H1 (cell line): ENCODE measurements around the gene FAM186B. TPM values are rescaled to one million over a fixed set of nuclear protein-coding genes. Genes with fewer than 3 reads are reported as not detected.

Experiments used
- CTCF ChIA-PET: fragments of 300-600 bp; sonication (Branson Sonifier 250); formaldehyde crosslinking; loops from one replicate; lab custom pipeline; 2021; ENCODE audit not compliant: partially characterized antibody; lab: Charles Lee
- POLR2A ChIA-PET: fragments of 300-600 bp; sonication (Branson Sonifier 250); formaldehyde crosslinking; loops from one replicate; lab custom pipeline; 2021; ENCODE audit warnings: inconsistent platforms; ENCODE audit not compliant: partially characterized antibody; lab: Charles Lee
- DNase-seq, 2 experiments: peaks; one replicate each; pipeline versions ENCODE4 v3.0.0 to v3.0.0-alpha.2; 2010 to 2022; ENCODE audit warnings: low spot score in 2 of 2, low read depth in 1 of 2, mixed read lengths in 1 of 2
- FAIRE-seq: peaks from 2 replicates; lab custom pipeline; 2011; peaks lifted over from hg19 to GRCh38; lab: Jason Lieb, UNC
- H2AFZ ChIP-seq: 2 replicates; pipeline ENCODE4 v1.8.1; 2012; ENCODE audit warnings: low read length, inconsistent platforms
- H2AK5ac ChIP-seq: 2 replicates; pipeline ENCODE4 v1.6.1; 2013; ENCODE audit warnings: low read depth, low read length
- H2BK120ac ChIP-seq: replicated peaks from 2 replicates; pipeline ENCODE3; 2013; ENCODE audit warnings: low read depth, low read length, inconsistent platforms
- H2BK12ac ChIP-seq: 2 replicates; pipeline ENCODE4 v1.6.1; 2013; ENCODE audit warnings: low read depth, low read length
- H2BK15ac ChIP-seq: 2 replicates; pipeline ENCODE4 v1.6.1; 2013; ENCODE audit warnings: low read length
- H2BK20ac ChIP-seq: 2 replicates; pipeline ENCODE4 v1.6.1; 2013; ENCODE audit warnings: low read length
- H2BK5ac ChIP-seq: 2 replicates; pipeline ENCODE4 v1.6.1; 2013; ENCODE audit warnings: low read depth, low read length
- H3K14ac ChIP-seq: 2 replicates; pipeline ENCODE4 v1.6.1; 2013; ENCODE audit warnings: inconsistent platforms; ENCODE audit not compliant: insufficient read length
- H3K18ac ChIP-seq: 2 replicates; pipeline ENCODE4 v1.6.1; 2013; ENCODE audit warnings: low read length; ENCODE audit errors: extremely low read depth
- H3K23ac ChIP-seq: 2 replicates; pipeline ENCODE4 v1.6.1; 2013; ENCODE audit warnings: inconsistent platforms; ENCODE audit not compliant: insufficient read length
- H3K23me2 ChIP-seq: 2 replicates; pipeline ENCODE4 v1.6.1; 2013; ENCODE audit warnings: low read depth, low read length
- H3K27ac ChIP-seq: 2 replicates; pipeline ENCODE4 v1.6.1; 2011; ENCODE audit warnings: low read depth, low read length, inconsistent platforms
- H3K27me3 ChIP-seq, 4 experiments: replicated peaks in 1 of 4; 1 replicate in 1 of 4; 2 replicates in 3 of 4; pipeline versions ENCODE4 v1.6.1 to v1.8.1; 2011 to 2013; ENCODE audit warnings: low read length in 3 of 4, mild to moderate bottlenecking in 3 of 4, inconsistent platforms in 2 of 4, mixed read lengths in 2 of 4, moderate library complexity in 1 of 4; ENCODE audit not compliant: control insufficient read depth in 3 of 4, insufficient read depth in 3 of 4; ENCODE audit errors: extremely low read depth in 1 of 4
- H3K36me3 ChIP-seq, 4 experiments: 2 replicates each; pipeline versions ENCODE4 v1.6.1 to v1.8.1; 2011 to 2013; ENCODE audit warnings: mild to moderate bottlenecking in 4 of 4, low read length in 3 of 4, moderate library complexity in 2 of 4, control low read depth in 1 of 4, inconsistent platforms in 1 of 4; ENCODE audit not compliant: insufficient read depth in 4 of 4, control insufficient read depth in 2 of 4
- H3K4ac ChIP-seq: replicated peaks from 2 replicates; pipeline ENCODE3; 2013; ENCODE audit warnings: low read length, low read depth, mixed read lengths, inconsistent platforms; ENCODE audit not compliant: insufficient read length
- H3K4me1 ChIP-seq, 4 experiments: replicated peaks in 1 of 4; 1 replicate in 1 of 4; 2 replicates in 3 of 4; pipeline versions ENCODE4 v1.6.1 to v1.8.1; 2011 to 2013; ENCODE audit warnings: low read length in 3 of 4, inconsistent platforms in 2 of 4, mixed read lengths in 1 of 4; ENCODE audit not compliant: insufficient read depth in 4 of 4, control insufficient read depth in 3 of 4
- H3K4me2 ChIP-seq, 2 experiments: 2 replicates each; pipeline versions ENCODE4 v1.6.1 to v1.8.1; 2011 to 2013; ENCODE audit warnings: low read depth in 2 of 2, low read length in 2 of 2, control low read depth in 1 of 2, inconsistent platforms in 1 of 2, mild to moderate bottlenecking in 1 of 2; ENCODE audit not compliant: insufficient read depth in 1 of 2
- H3K4me3 ChIP-seq, 4 experiments: fragments of 200-600, 300-600 bp in 1 of 4; sonication (generic), shearing (Covaris generic), sonication (Bioruptor Twin) in 1 of 4; 2 replicates each; pipeline versions ENCODE4 v1.5.1 to v1.8.1; 2011 to 2016; ENCODE audit warnings: low read length in 4 of 4, low read depth in 3 of 4, control low read depth in 2 of 4, inconsistent platforms in 2 of 4, mild to moderate bottlenecking in 2 of 4, mixed read lengths in 1 of 4, moderate library complexity in 1 of 4; ENCODE audit not compliant: insufficient read depth in 2 of 4; ENCODE audit errors: extremely low read depth in 1 of 4
- H3K56ac ChIP-seq: replicated peaks from 2 replicates; pipeline ENCODE3; 2013; ENCODE audit warnings: low read depth, mild to moderate bottlenecking, mixed read lengths, low read length, inconsistent platforms; ENCODE audit not compliant: insufficient read length
- H3K79me1 ChIP-seq: 2 replicates; pipeline ENCODE4 v1.6.1; 2013; ENCODE audit warnings: low read depth, low read length, control low read depth
- H3K79me2 ChIP-seq, 2 experiments: 2 replicates each; pipeline versions ENCODE4 v1.6.1 to v1.8.1; 2012 to 2013; ENCODE audit warnings: low read length in 2 of 2, mild to moderate bottlenecking in 2 of 2, inconsistent platforms in 1 of 2; ENCODE audit not compliant: insufficient read depth in 2 of 2, control insufficient read depth in 1 of 2
- H3K9ac ChIP-seq, 4 experiments: replicated peaks in 1 of 4; 1 replicate in 1 of 4; 2 replicates in 3 of 4; pipeline versions ENCODE4 v1.6.1 to v1.8.1; 2011 to 2013; ENCODE audit warnings: low read depth in 3 of 4, low read length in 3 of 4, control low read depth in 2 of 4, mild to moderate bottlenecking in 2 of 4, moderate library complexity in 2 of 4, inconsistent platforms in 1 of 4; ENCODE audit errors: extremely low read depth in 1 of 4
- H3K9me3 ChIP-seq, 2 experiments: 2 replicates each; pipeline versions ENCODE4 v1.6.1 to v1.8.1; 2012 to 2013; ENCODE audit warnings: mild to moderate bottlenecking in 2 of 2, moderate library complexity in 2 of 2, control low read depth in 1 of 2, inconsistent platforms in 1 of 2, low read depth in 1 of 2, low read length in 1 of 2, mixed read lengths in 1 of 2; ENCODE audit not compliant: insufficient read depth in 2 of 2
- H4K20me1 ChIP-seq, 2 experiments: replicated peaks in 1 of 2; 2 replicates each; pipeline versions ENCODE3 to v1.8.1; 2011 to 2013; ENCODE audit warnings: inconsistent platforms in 2 of 2, low read length in 2 of 2, mild to moderate bottlenecking in 1 of 2; ENCODE audit not compliant: insufficient read depth in 2 of 2, control insufficient read depth in 1 of 2
- H4K5ac ChIP-seq: 2 replicates; pipeline ENCODE4 v1.6.1; 2013; ENCODE audit warnings: low read length, low read depth, mixed read lengths, inconsistent platforms; ENCODE audit not compliant: insufficient read length
- H4K8ac ChIP-seq: 2 replicates; pipeline ENCODE4 v1.8.0; 2013; ENCODE audit warnings: mild to moderate bottlenecking, moderate library complexity, low read length, inconsistent platforms; ENCODE audit not compliant: insufficient read depth; ENCODE audit errors: extremely low read depth
- H4K91ac ChIP-seq: replicated peaks from 2 replicates; pipeline ENCODE3; 2013; ENCODE audit warnings: low read length, mixed read lengths, inconsistent platforms; ENCODE audit not compliant: insufficient read length
- ATF3 ChIP-seq: IDR thresholded peaks from 2 replicates; pipeline ENCODE4 v1.6.1; 2011; ENCODE audit warnings: low read depth, mild to moderate bottlenecking, low read length; ENCODE audit not compliant: insufficient read depth
- CBX5 ChIP-seq: fragments of 300-800, 300-1000 bp; sonication (generic); IDR thresholded peaks from 2 replicates; pipeline ENCODE4 v1.7.1; 2016; ENCODE audit warnings: antibody characterized with exemption, low read length, low read depth
- CEBPB ChIP-seq: IDR thresholded peaks from 2 replicates; pipeline ENCODE4 v1.6.1; 2012; ENCODE audit warnings: low read depth, low read length
- CREB1 ChIP-seq: IDR thresholded peaks from 2 replicates; pipeline ENCODE4 v1.6.1; 2012; ENCODE audit warnings: inconsistent platforms
- EZH2 ChIP-seq: fragments of 200-600 bp; sonication (generic); IDR thresholded peaks from 2 replicates; pipeline ENCODE4 v1.7.1; 2012; ENCODE audit warnings: low read depth, mild to moderate bottlenecking, moderate library complexity, low read length, inconsistent platforms; ENCODE audit not compliant: severe bottlenecking
- GTF2F1 ChIP-seq: IDR thresholded peaks from 2 replicates; pipeline ENCODE4 v1.6.1; 2012; ENCODE audit warnings: low read depth, low read length, improper control_type of control experiment, borderline replicate concordance
- JUND ChIP-seq: IDR thresholded peaks from 2 replicates; pipeline ENCODE4 v1.6.1; 2011; ENCODE audit warnings: mild to moderate bottlenecking, improper control_type of control experiment, low read length
- KDM1A ChIP-seq: fragments of 200-600, 300-600 bp; sonication (generic); IDR thresholded peaks from 2 replicates; pipeline ENCODE4 v1.7.1; 2016; ENCODE audit warnings: mild to moderate bottlenecking, low read length, borderline replicate concordance
- KDM4A ChIP-seq: IDR thresholded peaks from one replicate; pipeline ENCODE4 v1.7.1; 2012; ENCODE audit warnings: low read depth, mild to moderate bottlenecking, moderate library complexity, low read length, inconsistent platforms; ENCODE audit not compliant: severe bottlenecking
- NANOG ChIP-seq: IDR thresholded peaks from 2 replicates; pipeline ENCODE4 v1.6.1; 2011; ENCODE audit warnings: low read length, low read depth, mild to moderate bottlenecking, inconsistent platforms; ENCODE audit not compliant: insufficient read depth, poor library complexity, severe bottlenecking
- NRF1 ChIP-seq: IDR thresholded peaks from 2 replicates; pipeline ENCODE4 v1.6.1; 2011; ENCODE audit warnings: mild to moderate bottlenecking, low read depth, low read length, improper control_type of control experiment
- RNF2 ChIP-seq: fragments of 200-900, 300-1000 bp; sonication (generic); IDR thresholded peaks from 2 replicates; pipeline ENCODE4 v1.7.1; 2016; ENCODE audit warnings: borderline replicate concordance, low read depth, mild to moderate bottlenecking, antibody characterized with exemption, low read length; ENCODE audit not compliant: poor library complexity, severe bottlenecking; ENCODE audit errors: missing control alignments
- RXRA ChIP-seq: IDR thresholded peaks from 2 replicates; pipeline ENCODE4 v1.6.1; 2011; ENCODE audit warnings: low read depth, mild to moderate bottlenecking, low read length, moderate library complexity; ENCODE audit not compliant: insufficient read depth
- WGBS, 2 experiments: shearing (Covaris generic) in 1 of 2; methylation state at CpG; one replicate each; pipeline versions ENCODE4 v1.1.6 to v1.1.7; 2013 to 2015; ENCODE audit warnings: low lambda C conversion rate in 2 of 2, mixed read lengths in 2 of 2, inconsistent platforms in 1 of 2, low coverage in 1 of 2, missing lambda C conversion rate in 1 of 2; ENCODE audit not compliant: insufficient replicate concordance in 2 of 2, insufficient coverage in 1 of 2, insufficient read length in 1 of 2; ENCODE audit errors: extremely low coverage in 1 of 2, missing lambda C conversion rate in 1 of 2; 5-methylcytosine and 5-hydroxymethylcytosine counted together
- polyA plus RNA-seq, 7 experiments: library from polyadenylated mRNA; depleted of rRNA in 3 of 7; stranded (reverse) in 5 of 7; unstranded in 2 of 7; fragments of >200 nt in 5 of 7; fragments of 200-250 nt in 2 of 7; gene quantifications; 1 replicate in 5 of 7; 2 replicates in 1 of 7; 4 replicates in 1 of 7; pipeline versions ENCODE4 v1.2.1 to v1.2.3, GENCODE V29; 2011 to 2013; ENCODE audit warnings: missing spikeins in 2 of 7, mixed read lengths in 2 of 7
- total RNA-seq: library from RNA; stranded (reverse); fragmentation: NEBNext Ultra II Directional; extraction: Animal tissue kit (Norgen Biotek cat#: 25700); gene quantifications from 2 replicates; pipeline ENCODE4 v1.2.1, GENCODE V29; 2021

The FAM186B gene
- total and polyA plus RNA-seq, 2 of the 8 experiments (the other 6 are each of a cell fraction or from before 2014, with no cell fraction given), result 0.12 to 0.73 TPM

GRCh38 chr12:49552425-49552824 lies 53.0 kb downstream of the FAM186B start:
- DNase-seq (no peak), FAIRE-seq (no peak)
- no peak overlapping the region for H3K56ac ChIP-seq
- H3K4ac ChIP-seq, result no peak overlapping the region
- no peak overlapping the region for H3K18ac ChIP-seq
- no peak overlapping the region for H3K27ac ChIP-seq
- H2AFZ ChIP-seq, result no peak overlapping the region
- no peak overlapping the region for H2BK20ac ChIP-seq
- no peaks in the 10 kb centered on the region for H4K20me1 ChIP-seq
- WGBS, 2 experiments, result 80% methylated on average over 9 of the region's 9 CpGs; no CpG with 5 or more reads in 1 of the 2 experiments
- no peak overlapping the region for H3K23ac ChIP-seq
- no peak overlapping the region for H2AK5ac ChIP-seq
- POLR2A ChIA-PET, result interaction anchor here (0.5 to 6.7 kb wide), 5 partner anchors 7 to 192 kb away, joined by 3 to 72 read pairs (median 5); partner anchors contain the start of gene MCRS1
- no peaks in the 10 kb centered on the region for H3K79me1 ChIP-seq
- peaks cover 8% of the 10 kb centered on the region; the same call in 1 of the 2 replicates for H3K23me2 ChIP-seq
- no peak overlapping the region for H2BK12ac ChIP-seq
- no peak overlapping the region for H3K4me3 ChIP-seq
- no peaks in the 10 kb centered on the region for H3K79me2 ChIP-seq
- H2BK120ac ChIP-seq, result no peak overlapping the region
- no peak overlapping the region for H3K14ac ChIP-seq
- H2BK15ac ChIP-seq, result no peak overlapping the region
- no peak overlapping the region for H4K5ac ChIP-seq
- CTCF ChIA-PET, result interaction anchor here (0.6 to 14.0 kb wide), 28 partner anchors 8 to 256 kb away, joined by 3 to 171 read pairs (median 8); partner anchors contain the start of genes DNAJC22, KCNH3 and MCRS1
- peaks cover 0 to 5% (median 3%) of the 10 kb centered on the region in 4 experiments; a peak in 3 of 8 replicates for H3K36me3 ChIP-seq
- H3K4me1 ChIP-seq, result peaks cover 0 to 14% (median 9%) of the 10 kb centered on the region in 4 experiments; a peak in 6 of 7 replicates
- no peak overlapping the region for H4K91ac ChIP-seq
- no peak overlapping the region for H3K9ac ChIP-seq
- peaks cover 6 to 40% (median 32%) of the 10 kb centered on the region in 4 experiments for H3K27me3 ChIP-seq
- no peaks in the 10 kb centered on the region for H3K9me3 ChIP-seq
- H2BK5ac ChIP-seq, result no peak overlapping the region
- no peak overlapping the region for H4K8ac ChIP-seq
- no peak overlapping the region for H3K4me2 ChIP-seq
- TF ChIP-seq NRF1, result no peak
- TF ChIP-seq GTF2F1, result no peak
- no peak for TF ChIP-seq RXRA
- TF ChIP-seq CREB1, result no peak
- no peak for TF ChIP-seq CBX5
- no peak for TF ChIP-seq KDM1A
- TF ChIP-seq RNF2, result no peak
- no peak for TF ChIP-seq KDM4A
- no peak for TF ChIP-seq CEBPB
- no peak for TF ChIP-seq EZH2
- no peak for TF ChIP-seq NANOG
- TF ChIP-seq JUND, result no peak
- no peak for TF ChIP-seq ATF3
